MV-4-11 (cell line): ENCODE measurements around the gene NUP42.

Source experiments
- DNase-seq: peaks from one replicate; lab custom pipeline; 2025; lab: John Stamatoyannopoulos, UW

The NUP42 gene

DNA sequence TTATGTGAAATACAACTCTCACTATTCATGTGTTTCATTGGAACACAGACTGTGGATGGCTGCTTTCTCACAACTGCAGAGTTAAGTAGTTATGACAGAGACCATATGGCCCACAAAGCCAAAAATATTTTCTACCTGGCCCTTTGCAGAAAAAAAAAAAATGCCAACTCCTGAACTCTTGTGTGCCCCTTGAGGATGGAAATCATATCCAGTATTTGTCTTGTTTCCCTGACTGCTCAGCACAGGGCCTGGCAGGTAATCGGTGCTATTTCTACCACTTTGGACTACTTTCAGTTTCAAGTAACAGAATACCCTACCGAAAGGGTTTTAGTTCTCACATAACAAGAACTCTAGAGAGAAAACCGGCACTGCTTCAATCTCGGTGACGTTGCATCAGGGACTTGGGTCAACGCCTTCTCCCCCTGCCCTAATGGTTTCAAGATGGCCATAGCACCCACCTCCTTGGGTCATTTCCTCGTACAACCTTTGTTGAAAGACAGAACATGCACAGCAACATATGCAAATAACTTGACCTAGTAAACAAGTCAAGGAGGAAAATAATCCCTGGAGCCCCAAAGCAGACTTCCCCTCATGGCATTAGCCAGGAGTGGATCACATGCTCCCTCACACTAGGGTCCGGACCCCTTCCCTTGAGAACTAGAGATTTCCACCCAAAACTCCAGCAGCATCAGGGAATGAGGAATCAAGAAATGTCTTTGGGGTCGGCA lies 52.9 kb downstream of the NUP42 start:
- no peak for DNase-seq

DNA sequence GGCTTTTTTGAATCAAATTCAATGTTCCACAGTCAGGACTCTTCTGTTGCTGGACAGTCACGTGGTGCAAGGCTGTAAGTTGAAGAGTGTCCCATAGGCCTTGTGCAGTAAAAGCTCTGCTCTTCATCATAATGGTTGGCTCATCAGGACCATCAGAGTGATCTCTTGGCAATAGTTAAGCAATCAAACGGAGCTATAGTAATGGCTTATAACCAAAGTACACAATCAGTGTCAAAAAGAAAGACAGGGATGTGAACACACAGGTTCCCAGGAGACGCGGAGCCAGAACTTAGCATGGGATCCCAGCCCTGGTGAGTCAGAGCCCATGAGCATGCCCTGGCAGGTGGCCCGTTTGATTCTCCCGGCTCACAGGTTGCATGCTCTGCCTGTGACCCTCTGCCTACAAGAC lies 54.0 kb downstream of the NUP42 start:
- no peak for DNase-seq

DNA sequence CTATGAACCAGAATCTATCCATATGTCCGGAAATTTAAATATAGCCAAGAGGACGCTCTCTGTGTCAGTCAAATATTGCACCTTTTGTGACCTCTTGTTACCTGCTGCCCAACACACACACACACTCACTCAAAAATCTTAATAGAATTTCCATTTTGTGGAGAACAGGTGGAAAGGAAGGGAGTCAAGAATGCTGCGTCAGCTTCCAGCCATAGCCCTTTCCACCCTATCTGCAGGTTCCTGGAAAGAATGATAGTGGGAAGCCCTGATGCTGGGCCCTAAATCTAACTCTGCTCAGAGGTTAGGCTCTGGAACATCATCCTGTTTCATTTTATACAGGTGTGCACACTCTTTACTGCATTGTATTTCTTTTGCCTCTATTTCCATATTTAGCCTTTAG lies 55.2 kb downstream of the NUP42 start:
- no peak for DNase-seq

DNA sequence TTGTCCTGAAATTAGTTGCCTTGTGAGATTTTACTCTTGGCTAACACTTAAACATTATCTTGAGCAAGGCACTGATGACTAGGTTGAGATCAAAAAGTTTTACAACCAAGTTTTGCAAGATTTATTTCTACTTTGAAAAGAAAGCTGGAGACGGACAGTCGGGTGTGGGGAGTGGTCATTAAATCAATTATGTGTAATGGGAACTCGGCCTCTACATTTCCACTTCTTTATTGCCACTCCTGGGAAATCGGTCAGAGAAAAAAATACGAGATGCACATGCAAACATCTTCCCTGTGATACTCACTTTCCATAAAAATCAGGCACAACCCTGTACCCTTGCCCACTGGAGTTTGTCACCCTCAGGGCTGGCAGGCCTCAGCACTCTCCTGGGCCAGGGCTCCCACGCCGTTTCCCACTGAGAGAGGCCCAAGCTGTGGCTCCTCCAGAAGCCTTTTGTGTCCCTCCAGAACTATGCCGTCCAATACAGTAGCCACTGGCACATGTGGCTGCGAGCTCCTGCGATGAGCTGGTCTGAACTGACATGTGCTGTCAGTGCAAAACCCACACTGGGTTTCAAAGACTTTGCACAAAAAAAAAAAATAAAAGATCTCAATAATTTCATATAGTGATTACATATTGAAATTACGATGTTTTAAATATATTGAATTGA lies 57.3 kb downstream of the NUP42 start:
- no peak for DNase-seq

DNA sequence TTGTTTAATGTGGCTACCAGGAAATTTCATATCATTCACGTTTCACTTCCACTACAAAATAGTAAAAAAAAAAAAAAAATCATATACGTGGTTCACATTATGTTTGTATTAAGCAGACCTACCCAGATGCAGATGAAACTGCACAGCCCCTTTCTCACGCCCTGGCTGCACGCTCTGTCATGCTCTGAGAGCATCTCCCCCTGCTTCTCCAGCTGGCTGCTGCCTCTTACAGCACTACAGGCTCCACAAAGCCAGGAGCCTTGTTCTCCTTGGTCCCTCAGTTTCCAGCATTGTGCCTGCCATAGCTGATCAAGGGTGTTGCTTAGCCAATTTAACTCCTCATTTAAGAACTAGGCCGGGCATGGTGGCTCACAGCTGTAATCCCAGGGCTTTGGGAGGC lies 57.9 kb downstream of the NUP42 start:
- DNase-seq = no peak

DNA sequence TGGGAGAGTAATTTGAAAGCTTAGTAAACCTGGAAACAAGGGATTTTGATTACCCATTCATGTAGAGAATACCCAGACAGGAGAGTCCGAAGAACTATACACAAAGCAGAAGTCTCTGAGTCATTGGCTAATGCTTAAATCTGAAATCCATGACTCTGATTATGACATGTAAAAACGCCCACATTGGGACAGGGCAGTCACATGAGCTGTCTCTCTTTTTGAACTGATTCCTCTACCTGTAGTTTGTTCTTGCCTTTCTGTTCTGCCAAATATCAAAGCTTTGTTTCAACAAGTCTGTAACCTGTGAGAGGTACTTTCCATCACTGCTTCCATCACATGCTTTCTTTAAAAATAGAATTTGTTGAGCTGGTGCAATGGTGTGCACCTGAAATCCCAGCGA lies 60.5 kb downstream of the NUP42 start:
- DNase-seq = peak; percentile 17

DNA sequence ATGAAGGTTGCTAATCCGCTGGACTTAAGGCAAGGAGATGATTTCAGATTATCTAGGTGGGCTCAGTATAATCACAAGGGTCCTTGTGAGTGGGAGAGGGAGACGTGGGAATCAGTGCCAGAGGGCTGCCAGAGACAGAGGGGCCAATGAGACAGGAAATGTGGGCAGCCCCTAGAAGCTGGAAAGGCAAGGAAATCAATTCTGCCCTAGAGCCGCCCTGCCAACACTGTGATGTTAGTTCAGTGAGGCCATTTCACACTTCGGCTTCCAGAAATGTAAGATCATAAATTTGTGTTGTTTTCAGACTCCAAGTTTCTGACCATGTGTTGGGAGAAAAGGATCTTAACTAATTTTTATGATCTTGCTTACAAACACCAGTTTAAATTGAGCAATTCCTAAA lies 61.1 kb downstream of the NUP42 start:
- no peak for DNase-seq

DNA sequence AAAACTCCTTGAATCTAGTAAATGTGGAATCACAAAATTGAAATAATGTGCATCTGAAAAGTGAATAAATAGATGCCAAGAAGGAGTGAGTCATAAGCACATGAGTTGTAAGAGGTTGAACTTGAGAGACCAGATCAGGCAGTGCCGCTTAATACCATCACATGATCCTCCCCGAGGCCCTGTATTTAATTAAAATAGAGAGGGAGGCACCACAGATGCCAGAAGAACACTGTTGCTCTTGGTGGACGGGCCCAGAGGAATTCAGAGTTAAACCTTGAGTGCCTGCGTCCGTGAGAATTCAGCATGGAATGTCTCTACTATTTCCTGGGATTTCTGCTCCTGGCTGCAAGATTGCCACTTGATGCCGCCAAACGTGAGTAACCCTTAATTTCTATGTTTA lies 64.7 kb downstream of the NUP42 start, which contains the start of gene GPNMB:
Gene GPNMB, plus strand, starts transcription at position 221 of the 400 bp plus-strand sequence. Its CDS starts 83 bp downstream, at position 304.
- DNase-seq = no peak

DNA sequence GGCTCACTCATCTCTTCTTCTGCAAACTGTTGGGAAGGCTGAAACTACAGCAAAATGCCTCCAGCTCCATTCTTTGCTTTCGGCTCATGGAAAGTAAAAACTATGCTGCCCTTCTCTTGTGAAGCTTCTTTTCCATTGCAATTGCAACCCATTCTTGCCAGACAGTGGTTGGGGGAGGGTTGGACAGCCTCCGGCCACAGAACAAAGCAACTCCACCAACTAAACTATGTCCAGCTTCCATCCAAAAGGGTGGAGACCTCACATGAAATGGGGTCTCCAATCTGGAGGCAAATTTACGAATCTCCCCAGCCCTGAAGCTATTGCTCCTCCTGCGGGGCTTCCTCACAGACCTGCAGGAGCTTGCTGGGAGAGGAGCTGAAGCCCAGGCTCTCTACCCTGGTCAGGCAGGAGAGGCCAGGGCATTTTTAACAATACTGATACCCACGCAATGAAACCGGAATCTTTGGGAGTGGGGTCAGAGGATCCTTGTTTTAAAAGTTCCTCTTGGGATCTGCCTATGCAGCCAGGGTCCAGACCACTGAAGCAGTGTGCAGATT lies 65.3 kb downstream of the NUP42 start:
- no peak for DNase-seq

DNA sequence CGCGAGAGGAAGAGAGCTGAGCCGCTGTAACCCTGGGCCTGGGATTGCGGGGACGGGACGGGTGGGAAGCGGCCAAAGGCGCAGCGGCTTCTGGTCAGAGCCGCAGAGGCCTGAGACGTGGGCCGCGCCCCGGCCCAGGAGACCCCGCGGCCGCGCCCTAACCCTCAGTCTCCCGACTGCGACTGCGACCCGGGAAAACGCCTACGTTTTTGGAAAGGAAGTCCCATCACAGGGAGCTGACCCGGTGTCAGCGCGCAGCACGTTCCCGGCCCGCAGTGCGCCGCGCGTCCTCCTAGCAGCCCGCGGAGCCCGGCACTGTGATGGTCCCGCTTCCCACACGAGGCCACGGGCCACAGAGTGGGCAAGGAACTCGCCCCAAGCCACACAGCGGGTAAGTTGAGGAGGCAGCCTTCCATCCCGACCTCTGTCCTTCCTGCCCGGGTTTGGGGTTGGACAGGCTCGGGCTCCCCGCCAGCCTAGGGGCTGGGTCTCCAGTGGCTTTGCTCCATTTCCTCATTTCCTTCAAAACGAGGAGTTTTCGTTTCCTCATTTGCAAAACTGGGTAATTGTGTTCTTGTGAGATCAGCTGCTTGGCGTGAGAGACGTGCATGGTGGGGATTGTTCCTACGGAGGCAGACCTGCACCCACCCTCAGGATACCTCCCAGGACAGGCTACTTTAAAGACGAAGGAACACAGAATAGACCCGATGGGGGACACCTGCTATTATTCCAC lies 65.9 kb downstream of the NUP42 start:
- DNase-seq = peak; percentile 92

DNA sequence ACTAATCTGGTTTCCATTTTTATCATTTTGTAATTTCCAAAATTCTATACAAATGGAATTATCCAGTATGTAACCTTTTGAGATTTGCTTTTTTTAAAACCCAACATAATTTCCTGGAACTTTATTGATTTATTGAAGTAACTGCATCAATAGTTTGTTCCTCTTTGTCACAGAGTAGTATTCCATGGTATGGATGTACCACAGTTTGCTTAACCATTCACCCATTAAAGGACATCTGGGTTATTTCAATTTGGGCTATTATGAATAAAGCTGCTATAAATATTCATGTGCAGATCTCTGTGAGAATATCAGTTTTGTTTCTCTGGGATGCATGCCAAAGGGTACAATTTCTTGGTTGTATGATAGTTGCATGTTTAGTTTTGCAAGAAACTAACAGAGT lies 67.6 kb downstream of the NUP42 start:
- peak; percentile 9 for DNase-seq
